HG03280 (cell line): ENCODE data around the gene EDARADD.

ENCODE experiments used
- ATAC-seq: cut with Tn5 transposase; IDR thresholded peaks from one replicate; pipeline ENCODE4 v1.9.1; 2021; ENCODE audit warnings: mild to moderate bottlenecking, moderate library complexity; ENCODE audit not compliant: unreplicated experiment

Gene EDARADD

DNA sequence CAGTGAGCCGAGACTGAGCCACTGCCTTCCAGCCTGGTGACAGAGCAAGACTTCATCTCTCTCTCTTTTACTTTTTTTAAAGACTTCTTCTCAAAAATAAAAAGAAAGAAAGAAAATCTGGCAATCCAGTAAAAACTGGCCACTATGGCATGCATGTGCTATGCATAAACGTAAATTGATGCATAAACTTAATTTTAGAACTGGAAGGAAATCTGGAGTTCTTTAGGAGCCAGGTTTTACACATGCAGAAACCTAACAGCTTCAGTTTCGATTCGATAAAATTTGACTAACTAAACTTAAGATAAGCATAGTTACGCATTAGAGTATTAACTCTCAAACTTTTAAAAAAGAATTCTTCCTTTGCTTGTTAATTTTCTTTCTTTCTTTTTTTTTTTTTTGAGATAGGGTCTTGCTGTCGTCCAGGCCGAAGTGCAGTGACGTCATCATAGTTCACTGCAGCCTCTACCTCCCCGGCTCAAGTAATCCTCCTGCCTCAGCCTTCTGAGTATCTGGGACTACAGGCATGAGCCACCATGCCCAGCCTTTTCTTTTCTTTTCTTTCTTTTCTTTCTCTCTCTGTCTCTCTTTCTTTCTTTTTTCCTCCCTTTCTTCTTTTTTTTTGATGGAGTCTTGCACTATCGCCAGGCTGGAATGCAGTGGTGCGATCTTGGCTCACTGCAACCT, 117.8 kb downstream of the EDARADD start:
- no peak for ATAC-seq

DNA sequence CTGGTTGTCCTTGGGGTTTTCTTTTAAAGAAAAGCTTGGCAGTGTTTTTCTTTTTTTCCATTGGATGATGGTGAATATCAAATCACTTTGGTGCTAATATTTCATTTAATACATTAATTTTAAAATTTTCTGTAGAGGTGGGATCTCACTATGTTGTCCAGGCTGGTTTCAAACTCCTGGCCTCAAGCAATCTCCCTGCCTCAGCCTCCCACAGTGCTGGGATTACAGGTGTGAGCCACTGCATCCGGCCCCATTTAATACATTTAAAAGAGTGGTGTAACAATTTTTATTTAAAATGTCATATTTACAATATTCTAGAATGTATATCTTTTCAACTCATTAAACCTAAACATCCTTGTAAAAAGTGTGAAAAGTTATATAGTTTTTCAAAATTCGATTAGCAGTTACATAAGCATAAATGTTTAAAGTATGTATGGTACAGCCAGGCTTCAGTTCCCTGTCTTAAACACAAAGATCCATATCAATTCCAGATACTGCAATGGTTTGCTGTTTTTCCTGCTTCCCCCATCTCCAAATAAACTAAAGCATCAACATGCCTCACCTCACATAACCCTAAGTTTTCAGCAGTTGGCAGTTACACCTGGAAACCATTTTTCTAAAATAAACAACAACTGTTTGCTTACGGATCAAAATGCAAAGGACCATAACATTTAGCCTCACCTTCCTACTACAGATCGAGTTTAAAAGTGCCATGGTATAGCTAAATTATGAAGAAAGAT, 120.8 kb downstream of the EDARADD start:
- no peak for ATAC-seq

DNA sequence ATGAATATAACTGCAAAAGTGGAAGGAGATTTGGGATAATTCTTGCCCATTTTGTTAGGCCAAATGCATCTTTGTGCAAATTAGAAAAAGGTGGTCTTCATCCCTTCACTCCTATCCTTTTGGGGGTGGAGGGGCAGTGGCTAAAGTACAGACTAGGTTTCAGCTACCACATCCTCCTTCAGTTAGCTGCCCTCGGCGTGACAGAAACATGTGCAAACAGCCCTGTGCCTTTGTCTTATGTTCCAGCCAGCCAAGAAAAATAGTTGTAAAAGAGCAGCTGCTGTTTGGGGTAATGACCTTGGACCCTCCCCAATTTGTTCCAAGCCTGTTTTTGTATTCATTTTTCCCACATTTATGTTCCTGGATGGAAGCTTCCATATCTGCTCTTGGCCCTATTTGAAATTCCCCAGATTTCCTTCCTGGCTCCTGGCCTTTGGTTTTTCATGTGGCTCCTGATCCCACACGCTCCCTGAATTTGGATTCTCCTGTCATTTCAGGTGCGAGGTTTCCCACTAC, 121.4 kb downstream of the EDARADD start:
- ATAC-seq: no peak

DNA sequence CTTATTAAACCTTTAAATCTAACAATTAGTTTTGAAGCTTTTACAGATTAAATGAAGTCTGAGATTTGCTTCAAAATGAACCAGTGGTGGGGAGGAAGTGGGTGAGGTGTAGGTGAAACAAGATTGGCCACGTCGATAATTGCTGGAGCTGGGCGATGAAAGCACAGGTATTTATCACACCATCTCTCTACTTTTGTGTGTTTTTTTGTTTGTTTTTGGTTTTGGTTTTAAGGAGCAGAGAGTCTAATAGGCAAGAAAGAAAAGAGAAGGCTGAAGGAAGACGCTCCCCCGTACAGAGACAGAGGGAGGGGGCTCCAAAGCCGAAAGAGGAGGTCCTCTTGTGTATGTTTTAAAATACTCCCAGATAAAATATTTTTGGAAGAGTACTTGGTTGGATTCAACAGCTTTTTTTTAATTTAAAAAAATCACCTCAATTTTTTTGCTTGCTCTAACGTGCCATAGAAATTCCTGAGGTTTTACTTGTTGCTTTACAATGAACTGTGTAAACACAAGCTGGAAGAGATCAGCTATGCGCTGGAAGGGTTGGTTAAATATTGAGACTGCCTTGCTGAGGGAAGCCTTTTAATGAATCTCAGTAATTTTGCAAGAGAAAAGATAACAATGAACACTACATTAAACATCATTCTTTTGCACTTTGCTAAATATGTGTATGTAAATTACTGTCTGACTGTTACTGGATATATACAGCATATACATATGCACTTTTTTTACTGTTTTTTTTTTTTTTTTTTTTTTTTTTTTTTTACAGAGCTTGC, 123.0 kb downstream of the EDARADD start:
- ATAC-seq: no peak

DNA sequence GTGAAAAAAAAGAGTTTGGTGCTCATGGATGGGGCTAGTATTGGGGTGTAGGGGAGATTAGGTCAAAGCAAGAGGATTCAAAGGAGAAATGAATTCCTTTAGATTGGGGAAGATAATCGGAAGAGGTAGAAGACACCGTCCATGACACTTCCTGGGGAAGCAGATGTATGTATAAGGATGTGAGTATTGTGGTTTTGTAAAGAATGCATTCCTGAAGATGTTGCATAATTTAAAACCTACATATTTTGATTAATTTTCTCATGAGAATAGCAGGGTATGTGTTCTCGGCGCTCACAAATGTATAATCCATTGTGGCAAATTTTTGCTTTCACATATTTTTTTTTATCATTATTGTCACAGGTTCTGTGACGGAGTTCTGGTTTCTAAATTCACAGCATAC, 124.2 kb downstream of the EDARADD start:
- ATAC-seq: no peak

DNA sequence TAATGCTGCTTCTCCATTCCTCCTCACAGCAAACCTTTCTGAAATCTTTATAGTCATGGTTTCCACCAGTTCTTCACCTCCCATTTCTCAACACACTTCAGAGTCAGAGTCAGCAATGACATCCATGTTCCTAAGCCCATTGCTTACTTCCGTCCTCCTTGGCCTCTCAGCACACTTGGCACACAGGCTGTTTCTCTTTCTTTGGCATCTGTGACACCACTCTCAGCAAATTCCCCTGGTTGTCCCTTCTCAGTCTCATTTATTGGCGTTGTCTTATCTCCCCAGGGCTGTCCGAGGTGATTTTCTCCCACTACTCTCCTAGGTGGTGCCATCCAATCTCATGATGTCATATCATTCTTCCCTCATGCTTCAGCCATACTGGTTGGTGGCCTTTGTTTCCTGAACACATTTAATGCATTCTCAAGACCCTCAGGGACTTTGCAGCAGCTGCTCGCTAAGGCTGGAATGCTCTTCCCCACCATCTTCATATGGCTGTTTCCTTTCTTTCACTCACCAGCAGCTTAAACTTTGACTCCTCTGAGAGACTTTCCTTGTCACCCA, 126.4 kb downstream of the EDARADD start:
- ATAC-seq: no peak

DNA sequence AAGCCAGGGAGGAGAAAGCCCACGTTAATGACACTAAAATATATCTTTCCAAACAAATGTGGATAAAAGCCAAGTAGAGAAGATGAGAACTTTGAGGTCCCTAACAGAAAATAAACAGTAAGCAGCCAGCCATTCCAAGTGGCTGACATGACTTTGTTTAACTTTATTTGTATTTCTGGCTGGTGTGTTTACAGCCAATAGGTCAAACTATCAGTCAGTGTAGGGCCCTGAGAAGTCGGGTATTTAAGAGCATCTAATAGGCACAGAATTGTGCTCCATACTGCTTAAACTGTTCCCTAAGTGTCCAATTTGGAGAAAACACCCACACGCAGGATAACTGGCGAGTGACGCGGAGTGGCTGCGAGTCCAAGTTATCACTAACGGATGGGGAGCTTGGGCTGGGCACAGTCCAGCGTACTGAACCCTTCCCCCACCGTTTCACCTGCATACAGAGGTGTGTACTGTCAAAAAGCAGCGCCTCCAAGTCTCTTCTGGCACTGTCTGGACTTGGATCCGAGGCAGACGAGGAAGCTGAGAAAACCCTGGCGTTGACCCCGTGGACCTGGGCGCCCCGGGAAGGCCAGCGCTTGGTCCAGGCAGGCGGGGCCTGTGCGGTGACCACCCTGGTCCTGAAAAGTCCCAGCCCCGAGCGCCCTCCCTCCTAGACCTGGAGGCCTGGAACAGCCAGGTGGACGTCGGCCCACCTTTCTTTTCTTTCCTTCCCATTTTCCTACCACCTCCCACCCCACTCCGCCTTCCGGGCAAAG, 129.0 kb downstream of the EDARADD start:
- ATAC-seq: no peak

DNA sequence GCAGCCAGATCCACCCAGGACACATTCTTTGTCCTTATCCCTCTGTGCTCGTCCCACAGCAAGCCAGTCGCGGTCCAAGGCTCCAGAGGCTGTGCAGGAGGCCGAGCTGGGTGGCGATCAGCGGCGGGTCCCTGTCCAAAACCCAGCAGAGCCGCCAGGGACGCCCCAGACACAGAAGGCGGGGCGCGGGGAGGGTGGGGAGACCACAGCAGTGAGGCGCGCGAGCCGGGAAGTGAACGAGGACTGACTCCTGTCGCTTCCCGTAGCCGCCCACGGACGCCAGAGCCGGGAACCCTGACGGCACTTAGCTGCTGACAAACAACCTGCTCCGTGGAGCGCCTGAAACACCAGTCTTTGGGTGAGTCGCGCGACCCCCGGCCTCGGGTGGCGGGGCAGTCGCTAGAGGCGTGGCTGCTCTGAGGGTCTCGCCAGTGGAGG, 129.6 kb downstream of the EDARADD start, which contains the start of gene LGALS8:
Gene LGALS8 (plus strand): TSS at position 279 of the 438 bp plus-strand sequence. CDS start 2,089 bp downstream, outside the sequence.
- ATAC-seq: peak; percentile 52

DNA sequence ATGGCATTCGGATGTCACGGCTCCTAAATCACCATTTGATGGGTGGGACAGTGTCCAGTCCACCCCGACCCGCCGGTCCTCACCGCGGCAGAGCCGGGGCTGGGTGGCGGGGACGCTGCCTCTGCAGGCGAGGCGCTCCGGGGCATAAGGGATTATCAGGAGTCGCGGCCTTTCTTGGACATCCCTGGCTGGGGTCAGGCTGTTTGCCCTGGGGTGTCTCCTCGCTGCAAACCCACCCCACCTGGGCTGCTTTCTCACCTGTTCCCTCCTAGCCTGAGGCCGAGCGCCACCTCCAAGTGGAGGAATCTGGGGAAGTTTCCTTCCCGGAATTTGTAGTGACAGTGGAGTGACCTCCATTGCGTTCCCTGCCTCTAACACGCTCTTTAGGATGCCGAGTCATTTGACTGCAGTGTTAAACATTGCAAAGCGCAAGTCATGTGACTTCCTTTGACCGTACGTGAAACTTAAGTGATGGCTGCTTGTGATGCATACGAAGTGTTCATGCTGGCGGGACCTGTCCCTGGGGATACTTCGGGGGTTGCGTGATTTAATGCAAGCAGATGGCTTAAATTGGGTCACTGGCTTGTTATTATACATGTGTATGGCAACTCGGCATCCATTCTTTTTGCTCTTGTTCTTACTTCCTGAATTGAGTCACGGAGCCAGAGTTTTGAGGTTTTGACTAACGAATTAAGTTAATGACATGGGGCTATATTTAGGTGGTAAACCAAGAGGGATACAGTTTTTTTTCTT, 130.2 kb downstream of the EDARADD start:
- ATAC-seq: peak; percentile 90

DNA sequence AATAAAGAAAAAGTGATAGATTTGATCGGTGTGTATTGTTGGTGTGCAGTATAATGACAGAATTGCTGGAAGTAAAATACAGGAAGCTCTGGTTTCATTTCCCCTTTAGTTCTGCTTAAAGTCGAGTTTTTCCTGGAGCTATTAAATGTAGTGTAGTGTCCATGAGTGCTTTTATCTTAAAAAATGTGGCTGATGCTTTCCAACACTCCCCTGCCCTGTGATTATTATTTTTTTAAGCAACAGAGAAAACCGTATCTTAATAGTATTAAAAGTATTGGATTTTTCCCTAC, 130.8 kb downstream of the EDARADD start:
- no peak for ATAC-seq

DNA sequence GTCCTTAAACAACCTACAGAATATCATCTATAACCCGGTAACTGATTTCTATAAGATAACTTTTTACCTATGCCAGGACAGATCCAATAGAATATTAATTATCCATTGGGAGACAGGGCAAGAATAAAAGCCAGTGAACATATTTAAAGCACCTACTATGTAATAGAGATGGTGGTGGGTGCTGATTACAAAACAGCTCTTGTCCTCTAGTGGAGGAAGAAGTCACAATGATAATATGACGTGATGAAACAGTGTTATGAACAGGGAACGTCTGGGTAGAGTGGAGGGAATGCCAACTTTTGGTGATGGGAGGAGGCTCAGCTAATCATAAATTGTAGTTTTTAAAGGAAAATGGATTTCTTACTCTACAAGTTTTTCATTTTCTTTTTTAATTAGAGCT, 132.0 kb downstream of the EDARADD start:
- no peak for ATAC-seq

DNA sequence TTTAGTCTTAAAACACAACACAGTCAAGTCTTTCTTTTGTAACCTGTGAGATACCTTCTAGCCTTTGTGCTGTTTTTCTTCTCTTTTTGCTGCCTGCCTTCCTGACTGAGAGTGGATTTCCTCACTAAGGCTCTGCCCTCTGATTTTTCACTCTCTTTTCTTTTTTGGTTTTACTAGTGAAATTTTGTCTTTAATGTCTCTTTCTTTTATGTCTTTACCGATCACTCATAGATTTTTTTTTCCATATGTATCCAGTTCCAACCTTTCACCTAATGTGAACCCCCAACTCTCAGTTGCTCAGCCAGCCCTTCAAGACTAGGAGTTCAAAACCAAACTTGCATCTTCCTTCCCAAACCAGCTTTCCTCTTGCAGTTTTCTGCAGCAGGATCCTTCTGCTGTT, 136.2 kb downstream of the EDARADD start:
- ATAC-seq: no peak

DNA sequence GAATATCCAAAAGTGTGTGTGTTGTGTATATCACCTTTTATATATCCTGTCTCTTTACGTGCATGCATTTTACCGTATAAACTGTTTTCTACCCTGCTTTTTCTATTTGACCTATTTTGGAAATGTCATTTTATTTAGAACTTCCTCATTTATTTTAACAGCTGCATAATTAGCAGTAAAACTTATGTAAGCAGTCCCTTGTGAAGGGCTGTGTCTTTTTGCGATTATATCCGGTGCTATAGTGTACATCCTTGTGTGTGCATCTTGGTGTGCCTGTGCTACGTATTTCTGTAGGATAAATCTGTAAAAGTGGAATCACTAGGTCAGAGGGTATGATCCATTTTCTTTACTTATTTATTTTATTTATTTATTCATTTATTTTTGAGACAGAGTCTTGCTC, 136.9 kb downstream of the EDARADD start:
- no peak for ATAC-seq

DNA sequence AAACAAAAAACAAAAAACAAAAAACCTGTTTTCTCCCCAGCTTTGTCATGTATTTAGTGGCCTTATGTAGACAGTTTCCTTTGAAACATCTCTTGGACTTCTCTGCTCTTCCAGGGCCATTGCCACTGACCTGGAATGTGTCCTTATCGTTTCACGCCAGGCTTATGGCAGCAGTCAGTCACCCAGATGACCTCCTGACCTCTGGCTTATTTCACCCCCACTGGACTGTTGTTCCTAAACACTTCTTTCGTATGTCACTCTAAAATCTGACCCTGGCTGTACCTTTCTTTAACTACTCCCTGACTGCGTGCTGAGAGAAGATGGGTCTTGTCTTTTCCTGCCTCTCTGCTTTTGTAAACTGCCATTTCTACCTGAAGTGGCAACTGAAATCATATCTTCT, 138.8 kb downstream of the EDARADD start:
- ATAC-seq: no peak

DNA sequence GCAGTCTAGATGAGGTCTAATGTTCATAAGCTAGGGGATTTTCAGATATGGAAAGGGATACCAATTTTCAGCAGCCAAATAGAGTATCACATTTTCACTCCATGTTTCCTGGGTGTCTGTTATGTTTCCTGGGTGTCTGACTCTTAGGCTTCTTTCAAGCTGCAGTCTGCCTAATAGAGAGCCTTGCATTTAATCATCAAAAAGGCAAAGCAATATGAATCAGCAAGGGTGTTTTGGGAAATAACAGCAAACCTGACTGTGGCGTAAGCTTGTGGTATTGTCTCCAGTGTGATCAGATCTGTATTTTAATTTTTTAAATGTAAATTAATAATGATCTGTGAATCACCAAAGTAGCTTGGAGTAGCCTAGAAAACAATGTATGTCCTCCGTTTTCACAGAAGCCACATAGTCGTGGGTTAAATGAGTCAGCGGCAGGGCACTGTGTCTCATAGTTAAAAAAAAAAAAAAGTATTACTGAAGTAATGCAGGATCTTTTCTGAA, 140.1 kb downstream of the EDARADD start:
- ATAC-seq: no peak
